ENCODE measurements around the gene BTC.
"Not testable (repeated sequence)": the region's sequence is repeated elsewhere in the genome, so short reads cannot be mapped to it uniquely, and the experiment has no call there.

BTC gene

DNA sequence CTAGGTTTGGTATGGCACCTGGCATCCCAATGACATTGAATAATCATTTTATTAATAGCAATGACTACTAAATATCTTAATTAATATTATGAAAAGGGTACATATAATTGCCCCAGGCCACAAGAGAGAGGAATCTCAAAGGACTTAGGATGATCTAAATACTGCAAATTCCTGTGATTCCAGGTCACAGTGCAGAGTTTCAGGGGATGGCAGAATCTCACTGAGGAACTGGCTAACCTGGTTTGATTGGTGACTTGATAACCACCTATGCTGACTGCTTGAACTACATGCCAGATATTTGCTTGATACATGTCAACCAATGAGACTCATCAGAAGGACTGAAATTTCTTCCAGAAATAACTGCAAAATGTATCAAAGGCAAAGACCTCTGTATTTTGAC, 37.2 kb downstream of the BTC start:
- no peak for DNase-seq

DNA sequence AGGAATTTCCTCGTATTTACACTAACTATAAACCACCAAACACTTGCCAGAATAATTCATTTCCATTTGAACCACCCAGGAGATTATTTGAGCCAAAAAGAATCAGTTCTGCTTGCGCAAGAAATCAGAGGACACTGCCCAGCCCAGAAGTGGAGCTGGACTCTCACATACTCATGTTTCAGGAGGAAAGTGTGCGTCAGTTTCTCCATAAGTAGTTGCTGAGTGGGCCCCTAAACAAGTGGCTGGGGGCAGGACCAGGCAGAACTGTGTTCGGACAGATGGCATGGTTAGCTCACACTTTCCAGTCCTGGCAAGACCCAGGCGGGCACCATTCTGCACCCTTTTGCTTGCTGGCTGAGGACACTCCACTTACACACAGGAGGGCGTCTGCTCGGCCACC, 38.8 kb downstream of the BTC start:
- no peak for DNase-seq

GRCh38 chr4:74754218-74754617, 40.1 kb downstream of the BTC start:
- DNase-seq, result no peak

- DNase-seq, result no peak
These were observed 41.5 kb downstream of the BTC start for GRCh38 chr4:74752798-74753197.

DNA sequence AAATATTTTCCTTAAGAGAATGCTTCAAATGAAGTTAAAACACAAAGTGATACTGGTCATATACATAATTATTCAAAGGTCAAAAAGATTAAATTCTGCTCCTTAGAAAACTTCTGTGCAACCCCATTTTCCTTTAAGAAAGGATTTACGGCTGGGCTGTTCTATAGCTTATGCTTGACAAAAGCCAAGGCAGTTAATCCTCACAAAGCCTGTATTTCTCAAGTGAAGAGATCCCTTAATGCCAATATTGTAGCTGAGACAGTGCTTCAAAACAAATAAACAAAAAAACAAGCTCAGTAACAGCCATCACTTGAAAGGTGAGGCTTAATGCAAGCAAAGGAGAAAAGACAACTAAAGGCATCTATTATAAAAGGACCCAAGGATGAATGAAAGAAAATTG, 42.5 kb downstream of the BTC start:
- no peak for DNase-seq

GRCh38 chr4:74751247-74751646, 43.1 kb downstream of the BTC start:
- DNase-seq, result no peak

- DNase-seq, result no peak
These were observed 52.1 kb downstream of the BTC start for GRCh38 chr4:74742185-74742584.

GRCh38 chr4:74738464-74739143, 55.7 kb downstream of the BTC start:
- DNase-seq, result no peak

- no peak for DNase-seq
These were observed 59.3 kb downstream of the BTC start for GRCh38 chr4:74734995-74735394.

DNA sequence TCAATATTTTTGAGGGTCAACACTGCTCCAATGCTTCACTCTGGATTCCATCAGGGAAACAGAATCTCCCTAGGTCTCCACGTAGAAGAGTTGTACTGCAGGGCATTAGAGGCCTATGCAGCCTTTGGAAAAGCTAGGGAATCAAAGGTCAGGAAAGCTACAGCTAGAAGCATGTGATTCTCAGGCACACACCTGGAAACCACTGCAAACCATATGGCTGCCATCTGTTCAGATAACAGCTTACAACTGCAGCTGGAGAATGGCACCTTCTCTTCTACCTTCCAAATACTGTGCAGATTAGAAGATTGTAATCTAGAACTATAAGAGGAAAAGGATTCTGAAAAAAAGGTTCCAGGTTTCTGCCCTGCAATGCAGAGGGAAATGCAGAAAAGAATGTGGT, 60.6 kb downstream of the BTC start:
- no peak for DNase-seq

DNA sequence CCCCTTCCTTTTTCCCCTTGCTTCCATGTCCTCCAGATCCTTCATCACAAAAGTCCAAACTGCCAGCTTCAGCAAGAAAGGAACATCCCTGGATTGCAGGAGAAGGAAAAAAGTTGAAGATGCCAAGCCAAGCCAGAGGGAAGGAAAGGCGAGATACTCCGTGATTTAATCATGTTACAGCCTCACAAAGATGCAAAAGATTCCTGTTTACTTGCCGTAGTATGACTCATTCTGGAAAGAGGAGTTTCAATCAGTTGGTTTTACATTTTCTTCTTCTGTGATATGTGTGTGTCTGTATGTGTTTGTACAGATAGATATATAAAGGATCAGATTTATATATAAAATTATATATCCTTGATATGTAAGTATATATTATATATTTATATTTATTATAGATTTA, 69.3 kb downstream of the BTC start:
- DNase-seq, result no peak

DNA sequence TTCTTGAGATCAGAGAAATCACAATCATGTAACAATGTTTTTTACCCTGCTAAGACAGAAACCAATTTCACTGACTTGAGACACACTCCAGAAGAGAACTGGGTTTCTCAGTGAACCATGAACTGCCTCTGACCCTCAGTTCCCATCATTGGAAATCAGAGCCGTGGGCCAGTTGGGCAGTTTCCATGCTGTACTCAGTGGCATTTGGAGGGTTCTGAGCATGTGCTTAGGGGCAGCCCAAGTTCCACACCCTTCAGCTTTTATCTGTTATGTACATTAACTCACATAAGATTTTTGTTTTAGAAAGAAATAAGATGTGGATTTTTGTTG, 77.9 kb downstream of the BTC start:
- no peak for DNase-seq

DNA sequence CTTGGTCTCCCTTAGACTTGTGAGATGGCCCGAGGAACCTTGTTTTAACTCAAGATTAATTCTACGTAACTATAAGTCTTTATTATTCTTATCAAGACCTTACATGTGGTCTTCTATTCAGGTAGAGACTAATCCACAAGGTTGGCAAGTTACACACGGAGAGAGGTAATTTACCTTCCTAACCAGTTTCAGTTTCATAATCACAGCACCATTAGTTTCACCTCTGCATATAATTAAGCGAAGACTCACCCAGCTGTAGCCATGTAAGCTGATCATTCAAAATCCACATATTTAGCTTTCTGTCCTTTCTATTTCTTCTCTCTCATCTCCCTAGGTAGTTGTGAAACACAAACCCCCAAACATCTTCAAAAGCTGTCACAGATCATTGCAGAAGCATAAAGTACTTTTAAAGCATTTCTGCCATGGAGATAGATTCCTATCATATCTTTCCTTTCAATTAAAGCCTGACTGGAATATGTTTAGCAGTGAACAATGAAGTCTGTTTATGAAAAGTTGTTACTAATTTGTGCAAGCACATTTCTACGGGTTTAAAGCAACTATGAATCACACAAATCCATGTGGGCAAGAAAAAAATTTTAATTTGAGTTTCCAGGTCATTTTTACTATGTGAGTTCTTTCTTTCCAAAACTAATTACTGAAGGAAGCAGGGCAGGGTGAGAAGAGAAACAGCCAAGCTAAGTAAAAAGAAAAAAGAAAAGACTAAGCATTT, 78.5 kb downstream of the BTC start:
- DNase-seq, result no peak

- DNase-seq, result no peak
These were observed 79.7 kb downstream of the BTC start for GRCh38 chr4:74714611-74715130.

DNA sequence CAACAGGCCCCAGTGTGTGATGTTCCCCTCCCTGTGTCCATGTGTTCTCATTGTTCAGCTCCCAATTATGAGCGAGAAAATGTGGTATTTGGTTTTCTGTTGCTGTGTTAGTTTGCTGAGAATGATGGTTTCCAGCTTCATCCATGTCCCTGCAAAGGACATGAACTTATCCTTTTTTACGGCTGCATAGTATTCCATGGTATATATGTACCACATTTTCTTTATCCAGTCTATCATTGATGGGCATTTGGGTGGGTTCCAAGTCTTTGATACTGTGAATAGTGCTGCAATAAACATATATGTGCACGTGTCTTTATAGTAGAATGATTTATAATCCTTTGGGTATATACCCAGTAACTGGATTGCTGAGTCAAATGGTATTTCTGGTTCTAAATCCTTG, 86.2 kb downstream of the BTC start:
- not testable (repeated sequence) for DNase-seq

Measured in activated CD4-positive, alpha-beta T cell treated with anti-CD3 and anti-CD28 coated beads, Interleukin-2, amount 50 U/mL, for 1 hour (primary cell).